ENCODE data around the gene SMTNL1. TPM values are rescaled to one million over a fixed set of nuclear protein-coding genes. Genes with fewer than 3 reads are reported as not detected.

SMTNL1 gene
- total RNA-seq, 4 donors from 2014 or later: not detected

GRCh38 chr11:57596266-57596885 lies 59.0 kb downstream of the SMTNL1 start:
- TF ChIP-seq CTCF (IDR thresholded peaks at IDR 0.05) (no peak), POLR2A (IDR thresholded peaks at IDR 0.05) (no peak)
- Histone ChIP-seq H3K9me3 (no peaks in the 10 kb centered on the region), H3K4me1 (peaks cover 14 to 31% of the 10 kb centered on the region in 2 donors), H3K27me3 (no peaks in the 10 kb centered on the region), H3K36me3 (no peaks in the 10 kb centered on the region), H3K27ac (peak overlapping the region in 1 of 3 donors; percentile 87), H3K4me3 (replicated peaks in 1 of 3) (no peak overlapping the region)
- intact Hi-C loops (cut with DNase I): no loop called here
- 44 to 55% methylated on average over 5 of the region's 5 CpGs for WGBS, 2 donors
- peak in 1 of 2 donors; percentile 14 for DNase-seq

- intact Hi-C loops (cut with DNase I): no loop called here
- DNase-seq: peak; percentile 25 to 49
- H3K4me3 ChIP-seq (replicated peaks in 1 of 3): peak within 1 kb of the TSS in 2 of 3 donors; percentile 10 to 57
- peaks cover 14 to 31% of the 10 kb centered on the region in 2 donors for H3K4me1 ChIP-seq
- 31 to 36% methylated on average over 9 to 10 of the region's 10 CpGs for WGBS, 2 donors
- no peaks in the 10 kb centered on the region for H3K36me3 ChIP-seq
- H3K9me3 ChIP-seq: no peaks in the 10 kb centered on the region
- H3K27me3 ChIP-seq: no peaks in the 10 kb centered on the region
- TF ChIP-seq POLR2A (IDR thresholded peaks at IDR 0.05): no peak
- TF ChIP-seq CTCF (IDR thresholded peaks at IDR 0.05): no peak
- peak within 1 kb of the TSS; percentile 56 to 91 (median 87) for H3K27ac ChIP-seq
Observed at GRCh38 chr11:57597461-57597915, 60.1 kb downstream of the SMTNL1 start, which contains the start of gene SERPING1. Gene SERPING1, plus strand, starts transcription at chr11:57597685. Its CDS starts 586 bp downstream, at chr11:57598271.

GRCh38 chr11:57597916-57598830 lies 60.8 kb downstream of the SMTNL1 start:
- intact Hi-C loops (cut with DNase I): no loop called here
- Histone ChIP-seq H3K27ac (peak overlapping the region; percentile 56 to 91 (median 87)), H3K4me1 (peaks cover 14 to 31% of the 10 kb centered on the region in 2 donors), H3K27me3 (no peaks in the 10 kb centered on the region), H3K36me3 (no peaks in the 10 kb centered on the region), H3K4me3 (replicated peaks in 1 of 3) (peak overlapping the region in 2 of 3 donors; percentile 10 to 57), H3K9me3 (no peaks in the 10 kb centered on the region)
- DNase-seq: peak; percentile 60 to 68
- WGBS, 2 donors: 9 to 22% methylated on average over 15 to 29 of the region's 33 CpGs
- TF ChIP-seq POLR2A (IDR thresholded peaks at IDR 0.05): no peak
- no peak for TF ChIP-seq CTCF (IDR thresholded peaks at IDR 0.05)

GRCh38 chr11:57598831-57599155 lies 61.4 kb downstream of the SMTNL1 start:
- Histone ChIP-seq H3K4me1 (peaks cover 11 to 24% of the 10 kb centered on the region in 2 donors), H3K27me3 (no peaks in the 10 kb centered on the region), H3K4me3 (replicated peaks in 1 of 3) (peak overlapping the region in 1 of 3 donors; percentile 57), H3K27ac (peak overlapping the region in 2 of 3 donors; percentile 87 to 91), H3K9me3 (no peaks in the 10 kb centered on the region), H3K36me3 (no peaks in the 10 kb centered on the region)
- DNase-seq: no peak
- TF ChIP-seq POLR2A (IDR thresholded peaks at IDR 0.05): no peak
- no peak for TF ChIP-seq CTCF (IDR thresholded peaks at IDR 0.05)
- intact Hi-C loops (cut with DNase I): no loop called here
- WGBS, 2 donors: 59 to 72% methylated on average over 5 of the region's 5 CpGs

Measured in thyroid gland (tissue), 4 donors.